Heart left ventricle (tissue), 16 donors: Measurements from ENCODE around the gene CAPN12. TPM values are rescaled to one million over a fixed set of nuclear protein-coding genes. Genes with fewer than 3 reads are reported as not detected.
A peak's percentile ranks its signal among the peaks of the same experiment; 100 is the strongest.

Experiments
- ATAC-seq, 4 donors: fragments of 200-7000 bp; cut with Tn5 transposase; one replicate each; pipeline ENCODE4 v1.9.1; 2020 to 2022; ENCODE audit warnings: moderate library complexity in 4 of 4, mild to moderate bottlenecking in 3 of 4, moderate number of reproducible peaks in 1 of 4
- DNase-seq, 5 donors: peaks; one replicate each; pipeline ENCODE4 v3.0.0-alpha.2; 2020
- H3K27ac ChIP-seq, 12 donors: fragments of 200-600 bp; sonication (generic) in 4 of 12; one replicate each; pipeline versions ENCODE4 v1.5.0 to v1.8.0; 2016 to 2022; ENCODE audit warnings: mild to moderate bottlenecking in 2 of 12
- H3K27me3 ChIP-seq, 9 donors: fragments of 200-600 bp; sonication (generic) in 2 of 9; one replicate each; pipeline versions ENCODE4 v1.5.1 to v1.8.0; 2016 to 2022; ENCODE audit warnings: mild to moderate bottlenecking in 3 of 9
- H3K36me3 ChIP-seq, 9 donors: fragments of 200-600 bp; sonication (generic) in 2 of 9; one replicate each; pipeline versions ENCODE4 v1.5.0 to v1.8.0; 2018 to 2022; ENCODE audit warnings: mild to moderate bottlenecking in 2 of 9
- H3K4me1 ChIP-seq, 12 donors: fragments of 200-600 bp; sonication (generic) in 4 of 12; one replicate each; pipeline versions ENCODE4 v1.5.0 to v1.8.0; 2016 to 2022; ENCODE audit warnings: mild to moderate bottlenecking in 3 of 12
- H3K4me3 ChIP-seq, 12 donors: fragments of 200-600 bp; sonication (generic) in 4 of 12; one replicate each; pipeline versions ENCODE4 v1.5.0 to v1.8.0; 2017 to 2022; ENCODE audit warnings: mild to moderate bottlenecking in 9 of 12, moderate library complexity in 4 of 12
- H3K9me3 ChIP-seq, 12 donors: fragments of 200-600 bp; sonication (generic) in 4 of 12; one replicate each; pipeline versions ENCODE4 v1.5.0 to v1.8.0; 2016 to 2022; ENCODE audit warnings: mild to moderate bottlenecking in 1 of 12
- POLR2A ChIP-seq, 2 donors: fragments of 450-650 bp; IDR thresholded peaks; one replicate each; pipeline ENCODE4 v1.6.1; 2017; ENCODE audit warnings: antibody characterized with exemption in 2 of 2, mild to moderate bottlenecking in 2 of 2, moderate library complexity in 2 of 2
- WGBS, 4 donors: extraction: QIAGEN DNeasy Blood & Tissue Kit in 2 of 4; methylation state at CpG; one replicate each; pipeline versions ENCODE4 v1.1.5 to v1.1.7; 2013 to 2018; 5-methylcytosine and 5-hydroxymethylcytosine counted together
- intact Hi-C, 10 donors: fragments of 100-400 bp; cut with DNase I; formaldehyde crosslinking; loops; one replicate each; pipeline versions ENCODE4 v1.11.1 to v1.14.2; 2022
- polyA plus RNA-seq, 2 donors: library from polyadenylated mRNA; stranded (reverse); fragments of 200-250 nt; gene quantifications; one replicate each; pipeline ENCODE4 v1.2.3, GENCODE V29; 2013
- total RNA-seq, 9 donors: library from RNA; depleted of rRNA in 2 of 9; stranded (reverse); fragments of >200 nt in 2 of 9; fragmentation: NEBNext Ultra II Directional in 3 of 9; extraction: Animal tissue kit (Norgen Biotek cat#: 25700) in 3 of 9; gene quantifications; one replicate each; pipeline versions ENCODE4 v1.1.0 to v1.2.4, GENCODE V29; 2016 to 2023
- TF ChIP-seq, protein P1 (sequence below), 12 donors: fragments of 200-600 bp; sonication (generic) in 4 of 12; IDR thresholded peaks; one replicate each; pipeline versions ENCODE4 v1.5.0 to v1.8.0; 2018 to 2022; ENCODE audit warnings: antibody characterized with exemption in 12 of 12, mild to moderate bottlenecking in 5 of 12
- donor health status: ischemic (EF 13 %, LVEDD 7.1; RV severe dilation, severe dysfunction).
- donor health status: healthy with polysubstance abuse.
- donor health status: DM: no; HTN: yes; CAD: no.
- donor health status: DM: no; HTN: no; CAD: no.
- donor health status: ischemic (EF 25% LVEDD 6.9; RV normal size, moderate dysfunction).
- donor health status: ischemic (EF 25% LVEDD 5.7; RV mildly dilated, moderate dysfunction).
- donor health status: healthy.
- donor health status: DM: yes; HTN: yes; CAD: no.
- donor health status: ischemic (EF 35%, LVEDD 5.7; RV mildly dilated, moderate dysfunction).
- donor health status: nonischemic (EF 11% LVEDD 7.7; RV severe dilation, severe dysfunction).
- donor health status: DM: yes; HTN: yes; CAD: no.
- donor health status: PGD.
- donor health status: ischemic (EF 29% LVEDD 5.4; RV normal size, mild dysfunction).
- donor health status: nonischemic (EF 23%, LVEDD 6.1; RV moderate dilation, normal function).

CAPN12 gene
- total and polyA plus RNA-seq, 11 donors, result 0.36 to 1.8 (median 0.88) TPM

DNA sequence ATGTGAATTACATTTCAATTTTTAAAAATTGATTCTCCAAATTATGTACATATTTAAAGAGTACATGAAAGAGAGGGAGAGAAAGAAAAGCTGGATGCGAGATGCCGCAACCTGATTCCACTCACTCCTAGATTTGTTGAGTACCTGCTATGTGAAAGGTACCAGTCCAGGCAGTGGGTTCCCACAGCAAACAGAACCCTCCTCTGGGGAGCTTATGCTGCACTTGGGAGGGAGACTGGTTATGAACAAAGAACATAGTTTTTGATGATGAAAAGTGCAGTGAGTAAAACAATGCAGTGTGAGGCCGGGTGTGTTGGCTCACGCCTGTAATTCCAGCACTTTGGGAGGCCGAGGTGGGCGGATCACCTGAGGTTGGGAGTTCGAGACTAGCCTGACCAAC, 53.4 kb downstream of the CAPN12 start:
- H3K4me3 ChIP-seq, result no peak overlapping the region
- H3K9me3 ChIP-seq, result no peaks in the 10 kb centered on the region
- 82 to 91% (median 84%) methylated on average over 7 of the region's 7 CpGs for WGBS, 4 donors
- intact Hi-C loops, result loop anchor here in 4 of 10 donors (5.0 kb wide), 2 partner anchors 34 to 39 kb away; no protein-coding TSS in a partner anchor
- peaks cover 0 to 24% (median 9%) of the 10 kb centered on the region in 9 donors for H3K36me3 ChIP-seq
- no peak for ATAC-seq
- no peak for DNase-seq
- no peak for TF ChIP-seq POLR2A (IDR thresholded peaks at IDR 0.05)
- TF ChIP-seq, protein P1, sequence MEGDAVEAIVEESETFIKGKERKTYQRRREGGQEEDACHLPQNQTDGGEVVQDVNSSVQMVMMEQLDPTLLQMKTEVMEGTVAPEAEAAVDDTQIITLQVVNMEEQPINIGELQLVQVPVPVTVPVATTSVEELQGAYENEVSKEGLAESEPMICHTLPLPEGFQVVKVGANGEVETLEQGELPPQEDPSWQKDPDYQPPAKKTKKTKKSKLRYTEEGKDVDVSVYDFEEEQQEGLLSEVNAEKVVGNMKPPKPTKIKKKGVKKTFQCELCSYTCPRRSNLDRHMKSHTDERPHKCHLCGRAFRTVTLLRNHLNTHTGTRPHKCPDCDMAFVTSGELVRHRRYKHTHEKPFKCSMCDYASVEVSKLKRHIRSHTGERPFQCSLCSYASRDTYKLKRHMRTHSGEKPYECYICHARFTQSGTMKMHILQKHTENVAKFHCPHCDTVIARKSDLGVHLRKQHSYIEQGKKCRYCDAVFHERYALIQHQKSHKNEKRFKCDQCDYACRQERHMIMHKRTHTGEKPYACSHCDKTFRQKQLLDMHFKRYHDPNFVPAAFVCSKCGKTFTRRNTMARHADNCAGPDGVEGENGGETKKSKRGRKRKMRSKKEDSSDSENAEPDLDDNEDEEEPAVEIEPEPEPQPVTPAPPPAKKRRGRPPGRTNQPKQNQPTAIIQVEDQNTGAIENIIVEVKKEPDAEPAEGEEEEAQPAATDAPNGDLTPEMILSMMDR (IDR thresholded peaks at IDR 0.05), result no peak
- peaks cover 31 to 100% (median 85%) of the 10 kb centered on the region in 12 donors for H3K4me1 ChIP-seq
- H3K27ac ChIP-seq, result peak overlapping the region; percentile 74 to 96 (median 90)
- H3K27me3 ChIP-seq, result no peaks in the 10 kb centered on the region

DNA sequence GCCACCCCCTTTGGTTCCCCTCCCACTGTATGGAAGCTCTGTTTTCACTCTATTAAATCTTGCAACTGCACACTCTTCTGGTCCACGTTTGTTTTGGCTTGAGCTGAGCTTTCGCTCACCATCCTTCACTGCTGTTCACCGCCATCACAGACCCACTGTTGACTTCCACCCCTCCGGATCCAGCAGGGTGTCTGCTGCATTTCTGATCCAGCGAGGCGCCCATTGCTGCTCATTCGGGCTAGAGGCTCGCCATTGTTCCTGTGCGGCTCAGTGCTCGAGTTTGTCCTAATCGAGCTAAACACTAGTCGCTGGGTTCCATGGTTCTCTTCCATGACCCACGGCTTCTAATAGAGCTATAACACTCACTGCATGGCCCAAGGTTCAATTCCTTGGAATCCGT, 54.1 kb downstream of the CAPN12 start:
- TF ChIP-seq, protein P1 (IDR thresholded peaks at IDR 0.05), result no peak
- TF ChIP-seq POLR2A (IDR thresholded peaks at IDR 0.05), result no peak
- no peak for DNase-seq
- 90 to 92% (median 91%) methylated on average over 14 of the region's 14 CpGs for whole genome bisulfite sequencing, 4 donors

DNA sequence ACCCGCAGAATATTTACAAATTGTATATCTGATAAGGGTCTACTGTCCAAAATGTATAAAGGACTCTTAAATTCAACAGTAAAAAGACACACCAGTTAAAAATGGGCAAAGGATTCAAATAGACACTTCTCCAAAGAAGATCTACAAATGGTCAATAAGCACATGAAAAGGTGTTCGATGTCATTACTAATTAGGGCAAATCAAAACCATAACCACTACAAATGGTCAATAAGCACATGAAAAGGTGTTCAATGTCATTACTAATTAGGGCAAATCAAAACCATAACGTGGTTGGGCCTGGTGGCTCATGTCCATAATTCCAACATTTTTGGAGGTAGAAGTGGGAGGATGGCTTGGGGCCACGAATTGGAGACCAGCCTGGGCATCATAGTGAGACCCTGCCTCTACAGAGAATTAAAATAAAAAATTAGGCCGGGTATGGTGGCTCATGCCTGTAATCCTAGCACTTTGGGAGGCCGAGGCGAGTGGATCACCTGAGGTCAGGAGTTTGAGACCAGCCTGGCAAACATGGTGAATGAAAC, 56.4 kb downstream of the CAPN12 start:
- Histone ChIP-seq H3K4me1 (peaks cover 33 to 100% (median 86%) of the 10 kb centered on the region in 12 donors), H3K9me3 (no peaks in the 10 kb centered on the region), H3K36me3 (peaks cover 0 to 14% (median 4%) of the 10 kb centered on the region in 9 donors), H3K27ac (peak overlapping the region in 9 of 12 donors; percentile 12 to 96 (median 91)), H3K4me3 (no peak overlapping the region), H3K27me3 (no peaks in the 10 kb centered on the region)
- no peak for TF ChIP-seq POLR2A (IDR thresholded peaks at IDR 0.05)
- TF ChIP-seq, protein P1 (IDR thresholded peaks at IDR 0.05), result no peak
- ATAC-seq, result no peak
- no peak for DNase-seq
- intact Hi-C loops, result no loop called here
- WGBS, 4 donors, result 91 to 95% (median 92%) methylated on average over 7 of the region's 7 CpGs

More for the DNA sequence above, 54.1 kb downstream of the CAPN12 start:
- Histone ChIP-seq H3K9me3 (no peaks in the 10 kb centered on the region), H3K4me3 (no peak overlapping the region), H3K27ac (peak overlapping the region in 10 of 12 donors; percentile 86 to 96 (median 92)), H3K27me3 (no peaks in the 10 kb centered on the region), H3K4me1 (peaks cover 37 to 100% (median 86%) of the 10 kb centered on the region in 12 donors), H3K36me3 (peaks cover 0 to 17% (median 8%) of the 10 kb centered on the region in 9 donors)
- ATAC-seq, result no peak
- intact Hi-C loops, result loop anchor here in 4 of 10 donors (5.0 kb wide), 2 partner anchors 33 to 38 kb away; no protein-coding TSS in a partner anchor

DNA sequence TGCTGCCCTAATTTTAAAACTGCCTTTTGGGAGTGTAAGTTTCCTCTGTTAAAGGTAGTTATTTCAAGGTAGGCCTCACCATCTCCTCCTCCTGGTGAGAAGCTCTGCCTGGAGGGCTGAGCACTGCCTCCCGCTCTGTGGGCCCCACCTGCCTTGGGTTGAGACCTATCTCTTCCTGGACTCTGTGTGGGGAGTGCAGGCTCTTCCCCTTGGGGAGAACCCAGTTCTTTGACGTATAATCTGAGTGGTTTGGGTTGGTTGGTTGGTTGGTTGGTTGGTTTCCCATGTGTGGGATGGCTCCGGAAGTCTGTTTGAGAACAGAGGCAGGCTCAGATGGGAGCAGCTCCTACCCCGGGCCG, 57.8 kb downstream of the CAPN12 start:
- Histone ChIP-seq H3K4me3 (no peak overlapping the region), H3K9me3 (no peaks in the 10 kb centered on the region), H3K27me3 (no peaks in the 10 kb centered on the region), H3K27ac (peak overlapping the region; percentile 75 to 96 (median 92)), H3K36me3 (peaks cover 0 to 8% (median 3%) of the 10 kb centered on the region in 9 donors), H3K4me1 (peaks cover 22 to 100% (median 86%) of the 10 kb centered on the region in 12 donors)
- intact Hi-C loops, result no loop called here
- no peak for ATAC-seq
- no peak for DNase-seq
- 53 to 67% (median 66%) methylated on average over 5 of the region's 5 CpGs for WGBS, 4 donors
- no peak for TF ChIP-seq POLR2A (IDR thresholded peaks at IDR 0.05)
- TF ChIP-seq, protein P1 (IDR thresholded peaks at IDR 0.05), result no peak
